OCI-LY7 (cell line): ENCODE measurements around the gene ANLN. TPM values are rescaled to one million over a fixed set of nuclear protein-coding genes. Genes with fewer than 3 reads are reported as not detected.

Experiments used
- BruUV-seq: library from RNA; stranded (reverse); fragments of 400-500 nt; replicated peaks from 2 replicates; lab custom pipeline; 2021; lab: Mats Ljungman, UMichigan
- CTCF ChIA-PET: fragments of 300-600 bp; sonication (Branson Sonifier 250); formaldehyde crosslinking; loops from one replicate; lab custom pipeline; 2022; ENCODE audit warnings: antibody characterized with exemption; ENCODE audit not compliant: unreplicated experiment; lab: Charles Lee
- POLR2A ChIA-PET: fragments of 300-600 bp; sonication (Branson Sonifier 250); formaldehyde crosslinking; loops from one replicate; lab custom pipeline; 2022; ENCODE audit warnings: antibody characterized with exemption; lab: Charles Lee
- DNase-seq: peaks from one replicate; pipeline ENCODE4 v3.0.0-alpha.2; 2015; ENCODE audit warnings: low spot score
- H2AFZ ChIP-seq: fragments of 200-600 bp; sonication (generic), shearing (Covaris generic); 2 replicates; pipeline ENCODE4 v1.6.1; 2014; ENCODE audit warnings: mild to moderate bottlenecking, antibody characterized with exemption, low read length, moderate library complexity
- H3K27ac ChIP-seq: fragments of 200-600 bp; sonication (generic); 2 replicates; pipeline ENCODE4 v1.5.1; 2014; ENCODE audit warnings: mixed run types, low read depth, mild to moderate bottlenecking, moderate library complexity, low read length, inconsistent platforms; ENCODE audit not compliant: poor library complexity, severe bottlenecking
- H3K36me3 ChIP-seq: fragments of 200-600 bp; sonication (generic); 2 replicates; pipeline ENCODE4 v1.6.1; 2014; ENCODE audit warnings: mild to moderate bottlenecking, antibody characterized with exemption, low read length, moderate library complexity, mixed read lengths; ENCODE audit not compliant: insufficient read depth
- H3K4me1 ChIP-seq: fragments of 200-600 bp; sonication (generic); 2 replicates; pipeline ENCODE4 v1.5.1; 2014; ENCODE audit warnings: mild to moderate bottlenecking, low read length; ENCODE audit not compliant: insufficient read depth, poor library complexity, severe bottlenecking
- H3K4me2 ChIP-seq: fragments of 200-600 bp; sonication (generic); 2 replicates; pipeline ENCODE4 v1.6.1; 2014; ENCODE audit warnings: mild to moderate bottlenecking, low read length
- H3K4me3 ChIP-seq: fragments of 200-600 bp; sonication (generic); 2 replicates; pipeline ENCODE4 v1.5.1; 2014; ENCODE audit warnings: mild to moderate bottlenecking, low read depth, low read length; ENCODE audit not compliant: poor library complexity, severe bottlenecking
- H3K79me2 ChIP-seq: fragments of 200-600 bp; sonication (generic); 2 replicates; pipeline ENCODE4 v1.6.1; 2016; ENCODE audit warnings: low read depth, mild to moderate bottlenecking, low read length, moderate library complexity, mixed read lengths; ENCODE audit not compliant: insufficient read depth
- H3K9me2 ChIP-seq: fragments of 200-600 bp; sonication (generic); 2 replicates; pipeline ENCODE4 v1.6.1; 2016; ENCODE audit warnings: mild to moderate bottlenecking, low read length, mixed read lengths; ENCODE audit not compliant: insufficient read depth
- H3K9me3 ChIP-seq: fragments of 200-600 bp; sonication (generic); 2 replicates; pipeline ENCODE4 v1.6.1; 2014; ENCODE audit warnings: mild to moderate bottlenecking, mixed run types, low read length, mixed read lengths
- H4K20me1 ChIP-seq: fragments of 200-600 bp; sonication (generic); 2 replicates; pipeline ENCODE4 v1.6.1; 2014; ENCODE audit warnings: mild to moderate bottlenecking, antibody characterized with exemption, low read length, moderate library complexity, mixed read lengths; ENCODE audit not compliant: insufficient read depth
- EZH2phosphoT487 ChIP-seq: fragments of 200-600 bp; sonication (generic); IDR thresholded peaks from 2 replicates; pipeline ENCODE4 v1.6.1; 2018; ENCODE audit warnings: low read depth, borderline replicate concordance, mild to moderate bottlenecking, mixed run types, antibody characterized with exemption, low read length, moderate library complexity, mixed read lengths
- intact Hi-C: fragments of 100-400 bp; cut with micrococcal nuclease; formaldehyde crosslinking; loops from one replicate; pipeline ENCODE4 v1.10.0; 2022; ENCODE audit not compliant: unreplicated experiment
- total RNA-seq, 2 experiments: library from RNA; depleted of rRNA in 1 of 2; stranded (reverse); fragments of >200 nt in 1 of 2; shearing (Covaris generic) in 1 of 2; gene quantifications; 2 replicates each; pipeline ENCODE4 v1.2.3, GENCODE V29; 2014 to 2022
- TF ChIP-seq, protein P1 (sequence below): fragments of 200-600 bp; sonication (generic); conservative IDR thresholded peaks from 2 replicates; pipeline ENCODE4 v1.5.1; 2014; ENCODE audit warnings: mild to moderate bottlenecking, antibody characterized with exemption, low read length, moderate library complexity, mixed read lengths

ANLN gene
- total RNA-seq, 2 experiments from 2014 or later = 56.5 to 71.0 TPM

DNA sequence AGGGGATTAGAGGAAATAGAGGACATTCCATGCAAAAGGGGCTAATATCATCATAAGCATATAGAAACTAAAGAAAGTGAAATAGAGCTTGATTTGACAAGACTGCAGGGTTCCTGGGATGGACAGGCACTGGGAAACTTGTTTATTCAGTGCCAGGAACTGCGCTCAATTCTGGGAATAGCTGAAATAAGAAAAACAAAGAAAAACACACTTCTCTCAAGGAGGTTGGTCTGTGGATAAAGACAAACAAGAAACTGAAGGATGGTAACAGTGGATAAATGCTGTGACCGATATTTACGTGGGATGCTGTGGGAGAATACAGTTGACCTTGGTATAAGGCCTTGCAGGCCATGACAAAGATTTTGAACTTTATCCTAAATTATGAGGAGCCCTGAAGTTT, 40.9 kb upstream of the ANLN start:
- Histone ChIP-seq H3K36me3 (no peaks in the 10 kb centered on the region), H4K20me1 (no peaks in the 10 kb centered on the region), H3K9me3 (no peaks in the 10 kb centered on the region), H3K79me2 (no peaks in the 10 kb centered on the region), H3K4me3 (no peak overlapping the region), H3K4me1 (no peaks in the 10 kb centered on the region), H2AFZ (no peak overlapping the region), H3K9me2 (no peaks in the 10 kb centered on the region), H3K27ac (no peak overlapping the region), H3K4me2 (no peak overlapping the region)
- intact Hi-C loops = no loop called here
- ChIA-PET POLR2A (interaction anchor here (0.6 kb wide), 1 partner anchor 313 kb away, joined by 4 read pairs; no protein-coding TSS in a partner anchor), CTCF (interaction anchor here (1.1 kb wide), 1 partner anchor 19 kb away, joined by 3 read pairs; no protein-coding TSS in a partner anchor)
- no TSS peak for BruUV-seq
- DNase-seq = no peak
- TF ChIP-seq, protein P1, sequence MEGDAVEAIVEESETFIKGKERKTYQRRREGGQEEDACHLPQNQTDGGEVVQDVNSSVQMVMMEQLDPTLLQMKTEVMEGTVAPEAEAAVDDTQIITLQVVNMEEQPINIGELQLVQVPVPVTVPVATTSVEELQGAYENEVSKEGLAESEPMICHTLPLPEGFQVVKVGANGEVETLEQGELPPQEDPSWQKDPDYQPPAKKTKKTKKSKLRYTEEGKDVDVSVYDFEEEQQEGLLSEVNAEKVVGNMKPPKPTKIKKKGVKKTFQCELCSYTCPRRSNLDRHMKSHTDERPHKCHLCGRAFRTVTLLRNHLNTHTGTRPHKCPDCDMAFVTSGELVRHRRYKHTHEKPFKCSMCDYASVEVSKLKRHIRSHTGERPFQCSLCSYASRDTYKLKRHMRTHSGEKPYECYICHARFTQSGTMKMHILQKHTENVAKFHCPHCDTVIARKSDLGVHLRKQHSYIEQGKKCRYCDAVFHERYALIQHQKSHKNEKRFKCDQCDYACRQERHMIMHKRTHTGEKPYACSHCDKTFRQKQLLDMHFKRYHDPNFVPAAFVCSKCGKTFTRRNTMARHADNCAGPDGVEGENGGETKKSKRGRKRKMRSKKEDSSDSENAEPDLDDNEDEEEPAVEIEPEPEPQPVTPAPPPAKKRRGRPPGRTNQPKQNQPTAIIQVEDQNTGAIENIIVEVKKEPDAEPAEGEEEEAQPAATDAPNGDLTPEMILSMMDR = no peak
- TF ChIP-seq EZH2phosphoT487 = no peak

DNA sequence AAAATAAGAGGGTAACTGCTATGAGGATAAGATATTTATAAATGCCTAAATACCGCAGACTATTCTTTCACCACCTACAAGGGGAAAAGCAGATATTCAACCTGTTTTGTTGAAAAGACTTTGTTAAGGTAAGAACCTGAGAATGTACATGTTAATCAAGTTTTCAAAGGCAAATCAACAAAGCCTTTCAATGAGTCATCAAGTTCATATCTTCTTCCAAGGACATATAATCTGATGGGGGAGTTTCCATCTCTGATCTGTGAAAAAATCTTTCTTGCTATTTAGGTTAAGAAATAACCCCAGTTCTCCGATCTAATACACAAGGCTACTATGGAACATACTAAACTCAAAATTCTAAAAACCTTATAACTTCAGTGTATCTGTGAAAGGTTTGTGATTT, 40.0 kb upstream of the ANLN start:
- no peak overlapping the region for H2AFZ ChIP-seq
- ChIA-PET POLR2A (interaction anchor here (0.5 to 0.7 kb wide), 2 partner anchors 177 to 283 kb away, joined by 4 to 5 read pairs; no protein-coding TSS in a partner anchor), CTCF (no interaction called here)
- no peak for TF ChIP-seq EZH2phosphoT487
- TF ChIP-seq, protein P1 = no peak
- no peak overlapping the region for H3K4me3 ChIP-seq
- no peaks in the 10 kb centered on the region for H3K4me1 ChIP-seq
- no peaks in the 10 kb centered on the region for H3K9me3 ChIP-seq
- no peaks in the 10 kb centered on the region for H4K20me1 ChIP-seq
- intact Hi-C loops = no loop called here
- no peak for DNase-seq
- no peaks in the 10 kb centered on the region for H3K79me2 ChIP-seq
- H3K27ac ChIP-seq = no peak overlapping the region
- no TSS peak for BruUV-seq
- no peaks in the 10 kb centered on the region for H3K9me2 ChIP-seq
- no peaks in the 10 kb centered on the region for H3K36me3 ChIP-seq
- H3K4me2 ChIP-seq = no peak overlapping the region

DNA sequence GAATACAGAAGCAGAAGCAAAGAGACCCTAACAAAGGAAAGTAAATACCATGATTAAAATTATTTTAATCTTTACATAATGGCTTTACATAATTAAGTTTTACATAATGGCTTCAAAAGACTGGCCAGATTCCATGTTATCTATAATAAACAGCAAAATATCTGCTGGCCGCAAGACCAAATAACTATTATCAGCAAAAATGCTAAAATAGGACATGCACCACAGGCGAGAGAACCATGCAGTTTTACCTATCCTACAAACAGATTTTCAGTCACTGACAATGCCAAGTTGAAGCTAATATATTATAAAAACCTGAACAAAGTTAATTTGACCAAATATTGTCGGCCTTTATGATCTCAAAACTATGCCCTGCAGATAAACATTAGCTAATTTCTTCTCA, 34.2 kb upstream of the ANLN start:
- H2AFZ ChIP-seq = no peak overlapping the region
- H4K20me1 ChIP-seq = no peaks in the 10 kb centered on the region
- POLR2A ChIA-PET = no interaction called here
- no peak overlapping the region for H3K4me3 ChIP-seq
- no peaks in the 10 kb centered on the region for H3K9me3 ChIP-seq
- CTCF ChIA-PET = no interaction called here
- H3K9me2 ChIP-seq = no peaks in the 10 kb centered on the region
- H3K4me1 ChIP-seq = no peaks in the 10 kb centered on the region
- no peak overlapping the region for H3K27ac ChIP-seq
- TF ChIP-seq, protein P1 = no peak
- TF ChIP-seq EZH2phosphoT487 = no peak
- H3K4me2 ChIP-seq = no peak overlapping the region
- intact Hi-C loops = no loop called here
- DNase-seq = no peak
- H3K36me3 ChIP-seq = no peaks in the 10 kb centered on the region
- H3K79me2 ChIP-seq = no peaks in the 10 kb centered on the region
- no TSS peak for BruUV-seq
